Skin epidermis (tissue), 12 donors: ENCODE data around the gene BRAT1.
A peak's percentile ranks its signal among the peaks of the same experiment; 100 is the strongest.
"Not testable (repeated sequence)": the region's sequence is repeated elsewhere in the genome, so short reads cannot be mapped to it uniquely, and the experiment has no call there.

Source experiments
- H3K27ac ChIP-seq, 21 experiments: fragments of 200-600 bp; sonication (generic) in 11 of 21; one replicate each; pipeline ENCODE4 v1.5.0; 2020; ENCODE audit warnings: mild to moderate bottlenecking in 3 of 21, inconsistent platforms in 2 of 21, moderate library complexity in 2 of 21
- H3K4me3 ChIP-seq, 7 experiments: fragments of 200-600 bp; sonication (generic) in 2 of 7; one replicate each; pipeline ENCODE4 v1.5.0; 2020; ENCODE audit warnings: inconsistent platforms in 2 of 7, mild to moderate bottlenecking in 2 of 7, moderate library complexity in 1 of 7

Gene BRAT1

GRCh38 chr7:2555121-2556052, at the start of gene BRAT1:
Gene BRAT1 (minus strand): TSS chr7:2555524. CDS start chr7:2554431, 1,093 bp downstream.
- Histone ChIP-seq H3K27ac (peak within 1 kb of the TSS; percentile 92 to 100 (median 100)), H3K4me3 (peak within 1 kb of the TSS; percentile 68 to 99 (median 86))

DNA sequence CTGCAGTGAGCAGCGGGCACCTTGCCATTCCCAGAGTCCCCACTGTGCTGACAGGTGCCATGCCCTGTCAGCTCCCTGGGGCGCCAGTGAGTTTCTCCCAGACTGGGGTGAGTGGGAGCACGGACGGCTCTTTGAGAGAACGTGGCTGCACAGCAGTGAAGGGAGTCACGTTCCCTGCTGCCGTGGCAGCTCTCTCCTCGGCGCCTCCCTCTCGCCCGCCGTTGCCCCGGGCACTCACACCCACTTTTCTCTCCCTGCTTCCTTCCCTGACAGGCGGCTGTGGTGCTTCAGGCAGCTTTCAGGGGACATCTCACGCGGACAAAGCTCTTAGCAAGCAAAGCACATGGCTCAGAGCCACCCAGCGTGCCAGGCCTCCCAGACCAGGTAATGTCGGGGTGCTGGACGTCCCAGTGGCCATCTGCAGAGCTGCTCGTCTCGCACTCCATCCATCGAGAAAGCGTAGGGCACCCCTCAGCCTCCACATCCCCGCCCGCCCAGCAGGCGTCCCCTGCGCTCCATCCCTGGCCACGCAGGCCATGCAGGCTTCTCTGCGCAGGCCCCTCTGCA, 49.4 kb upstream of the BRAT1 start:
- H3K4me3 ChIP-seq = no peak overlapping the region
- H3K27ac ChIP-seq = no peak overlapping the region

- Histone ChIP-seq H3K4me3 (no peak overlapping the region), H3K27ac (no peak overlapping the region)
Observed at GRCh38 chr7:2603044-2603965, 48.0 kb upstream of the BRAT1 start.

GRCh38 chr7:2602406-2603043, 47.2 kb upstream of the BRAT1 start:
- Histone ChIP-seq H3K27ac (no peak overlapping the region), H3K4me3 (no peak overlapping the region)

DNA sequence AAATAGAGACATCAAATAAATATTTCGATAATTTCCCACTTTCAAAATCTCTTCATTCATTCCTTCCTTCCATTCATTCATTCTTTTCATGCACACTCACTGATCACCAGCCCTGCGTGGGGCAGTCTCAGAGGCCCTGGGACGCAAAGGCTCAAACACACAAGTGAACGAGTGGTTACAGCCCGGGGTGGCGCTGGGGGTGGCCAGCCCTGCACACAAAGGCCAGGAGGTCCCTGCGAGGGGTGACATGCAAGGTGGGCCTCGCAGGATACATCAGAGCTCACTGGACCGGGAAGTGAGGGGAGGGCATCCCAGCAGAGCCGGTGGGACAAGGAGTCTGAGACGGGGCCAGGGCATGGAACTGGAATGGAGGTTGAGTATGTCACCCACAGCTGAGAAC, 46.6 kb upstream of the BRAT1 start:
- Histone ChIP-seq H3K4me3 (no peak overlapping the region), H3K27ac (no peak overlapping the region)

DNA sequence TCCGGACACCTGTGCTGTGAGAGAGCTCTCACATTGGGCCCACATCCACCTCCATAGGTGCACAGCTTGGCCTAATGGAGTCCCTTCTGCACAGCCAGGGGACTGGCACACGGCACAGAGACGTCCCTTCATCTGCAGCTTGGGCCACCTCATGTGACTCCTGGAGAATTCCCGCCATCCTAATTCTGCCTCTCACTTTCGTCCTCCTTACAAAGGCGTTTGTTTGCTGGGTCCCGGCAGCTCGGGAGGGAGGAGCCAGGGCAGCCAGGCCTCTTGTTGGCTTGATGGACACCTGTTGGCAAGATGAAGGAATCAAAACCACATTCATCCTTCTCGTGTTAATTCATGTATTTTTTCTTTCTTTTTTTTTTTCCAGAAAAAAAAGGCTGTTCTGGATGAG, 45.7 kb upstream of the BRAT1 start:
- H3K4me3 ChIP-seq = no peak overlapping the region
- no peak overlapping the region for H3K27ac ChIP-seq

- H3K4me3 ChIP-seq = no peak overlapping the region
- no peak overlapping the region for H3K27ac ChIP-seq
Observed at GRCh38 chr7:2598154-2598823, 43.0 kb upstream of the BRAT1 start.

DNA sequence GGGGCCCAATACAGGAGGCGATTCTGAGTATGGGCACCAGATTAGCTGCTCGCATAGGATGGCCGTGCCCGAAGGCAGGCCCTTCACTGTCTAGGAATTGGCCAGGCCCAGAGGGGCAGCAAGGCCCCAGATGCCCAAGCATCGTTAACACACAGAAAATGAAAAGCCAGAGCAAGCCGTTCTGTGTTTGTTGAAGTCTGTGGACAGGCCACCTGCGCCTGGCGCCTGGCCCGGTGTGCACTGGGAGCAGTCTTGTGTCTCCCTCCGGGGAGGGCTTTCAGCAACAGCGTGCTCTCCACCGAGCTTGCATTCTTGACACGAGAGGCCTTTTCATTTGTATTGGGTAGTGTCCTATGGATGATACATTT, 41.9 kb upstream of the BRAT1 start:
- H3K4me3 ChIP-seq = no peak overlapping the region
- no peak overlapping the region for H3K27ac ChIP-seq

- Histone ChIP-seq H3K4me3 (no peak overlapping the region), H3K27ac (no peak overlapping the region)
Observed at GRCh38 chr7:2596464-2597272, 41.3 kb upstream of the BRAT1 start.

GRCh38 chr7:2595258-2595860, 40.0 kb upstream of the BRAT1 start:
- Histone ChIP-seq H3K4me3 (no peak overlapping the region), H3K27ac (no peak overlapping the region)

- H3K27ac ChIP-seq = no peak overlapping the region
- no peak overlapping the region for H3K4me3 ChIP-seq
Observed at GRCh38 chr7:2594599-2594998, 39.3 kb upstream of the BRAT1 start.

DNA sequence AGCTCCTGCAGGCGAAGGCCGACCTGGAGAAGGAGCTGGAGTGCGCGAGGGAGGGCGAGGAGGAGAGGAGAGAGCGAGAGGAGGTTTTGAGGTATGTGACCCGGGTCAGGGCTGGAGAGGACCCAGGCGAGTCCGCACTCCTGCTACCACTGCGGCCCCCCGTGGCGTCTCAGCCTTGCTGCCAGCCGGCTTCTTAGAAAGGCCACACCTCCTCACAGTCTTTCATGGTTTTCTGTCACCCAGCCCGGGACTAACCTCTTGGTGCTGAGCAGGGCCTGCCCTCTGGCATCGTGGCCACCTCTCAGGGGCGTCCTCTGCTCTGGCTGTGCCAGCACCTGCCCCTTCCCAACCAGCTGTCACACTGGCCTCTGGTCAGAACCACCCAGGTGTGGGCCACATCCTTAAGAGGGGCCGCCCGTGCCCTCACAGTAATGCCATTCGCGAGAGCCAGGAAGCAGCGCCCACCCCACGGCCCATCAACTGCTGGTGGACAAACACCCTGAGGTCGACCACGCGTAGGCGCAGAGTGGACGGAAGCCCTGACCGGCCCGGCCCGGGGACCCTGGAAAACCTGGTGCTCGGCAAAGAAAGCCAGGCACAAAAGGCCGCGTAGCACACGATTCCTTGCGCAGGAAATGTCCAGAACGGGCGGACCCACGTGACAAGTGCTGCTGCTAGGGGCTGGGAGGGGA, 37.9 kb upstream of the BRAT1 start:
- Histone ChIP-seq H3K27ac (no peak overlapping the region), H3K4me3 (no peak overlapping the region)

DNA sequence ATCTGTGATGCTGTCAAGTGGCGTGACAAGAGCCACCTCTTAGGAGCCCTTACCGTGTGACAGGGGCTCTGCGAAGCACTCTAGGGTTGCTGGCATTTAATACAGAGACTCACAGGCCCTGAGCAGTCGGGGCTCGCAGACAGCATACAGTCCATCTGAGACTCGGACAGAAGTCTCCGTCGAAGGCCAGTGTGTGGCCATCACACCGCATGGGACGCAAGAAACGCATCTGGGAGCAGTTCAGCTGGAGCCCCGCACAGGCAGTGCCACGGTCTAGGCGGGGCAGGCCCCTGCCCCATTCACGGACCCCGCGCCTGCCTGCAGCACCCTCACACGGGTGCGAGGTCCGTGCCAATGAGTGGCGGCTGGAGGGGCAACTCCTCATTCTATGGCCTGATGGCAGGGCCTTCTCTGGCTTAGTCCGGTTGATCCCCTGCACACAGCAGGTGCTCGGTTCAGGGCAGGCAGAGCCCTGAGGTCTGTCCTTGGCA, 37.1 kb upstream of the BRAT1 start:
- Histone ChIP-seq H3K27ac (no peak overlapping the region), H3K4me3 (no peak overlapping the region)

DNA sequence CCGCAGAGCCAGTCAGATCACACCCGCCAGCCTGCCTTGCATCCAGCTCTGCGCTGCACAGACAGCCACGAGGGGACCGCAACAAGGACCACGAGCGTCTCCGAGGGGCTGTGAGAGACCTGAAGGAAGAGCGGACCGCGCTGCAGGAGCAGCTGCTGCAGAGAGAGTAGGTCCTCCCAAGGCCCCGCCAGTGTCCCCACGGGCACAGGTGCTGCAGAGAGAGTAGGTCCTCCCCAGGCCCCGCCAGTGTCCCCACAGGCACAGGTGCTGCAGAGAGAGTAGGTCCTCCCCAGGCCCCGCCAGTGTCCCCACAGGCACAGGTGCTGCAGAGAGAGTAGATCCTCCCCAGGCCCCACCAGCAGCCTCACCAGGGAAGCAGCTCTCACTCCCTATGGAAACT, 34.6 kb upstream of the BRAT1 start:
- not testable (repeated sequence) for H3K27ac ChIP-seq

GRCh38 chr7:2589341-2589740, 34.0 kb upstream of the BRAT1 start:
- H3K27ac ChIP-seq = no peak overlapping the region
- H3K4me3 ChIP-seq = no peak overlapping the region

More for the DNA sequence above, 34.6 kb upstream of the BRAT1 start:
- H3K4me3 ChIP-seq = not testable (repeated sequence)

DNA sequence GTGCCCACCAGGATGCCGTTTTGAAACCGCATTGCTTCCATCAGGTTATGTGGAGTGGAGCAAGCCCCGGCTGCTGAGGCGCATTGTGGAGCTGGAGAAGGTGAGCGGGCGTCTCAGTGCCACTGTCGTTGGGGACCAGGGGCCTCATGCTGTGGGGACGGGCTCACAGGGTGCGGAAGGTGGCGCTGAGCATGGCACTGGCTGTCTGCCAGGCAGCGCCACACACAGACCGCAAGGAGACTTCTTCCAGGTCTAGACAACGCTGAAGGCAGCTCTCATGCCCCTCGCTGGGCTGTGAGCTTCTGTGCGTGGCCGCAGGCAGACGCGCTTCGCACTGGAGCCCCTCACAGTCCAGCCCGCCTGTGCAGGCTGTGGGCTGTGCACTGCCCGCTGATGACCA, 32.5 kb upstream of the BRAT1 start:
- H3K4me3 ChIP-seq = no peak overlapping the region
- H3K27ac ChIP-seq = no peak overlapping the region

- no peak overlapping the region for H3K27ac ChIP-seq
- H3K4me3 ChIP-seq = no peak overlapping the region
Observed at GRCh38 chr7:2587134-2587533, 31.8 kb upstream of the BRAT1 start.
